OCI-LY7 (cell line): ENCODE results near the gene USP31. TPM values are rescaled to one million over a fixed set of nuclear protein-coding genes. Genes with fewer than 3 reads are reported as not detected.

Source experiments
- BruUV-seq: library from RNA; stranded (reverse); fragments of 400-500 nt; replicated peaks from 2 replicates; lab custom pipeline; 2021; lab: Mats Ljungman, UMichigan
- CTCF ChIA-PET: fragments of 300-600 bp; sonication (Branson Sonifier 250); formaldehyde crosslinking; loops from one replicate; lab custom pipeline; 2022; ENCODE audit warnings: antibody characterized with exemption; ENCODE audit not compliant: unreplicated experiment; lab: Charles Lee
- POLR2A ChIA-PET: fragments of 300-600 bp; sonication (Branson Sonifier 250); formaldehyde crosslinking; loops from one replicate; lab custom pipeline; 2022; ENCODE audit warnings: antibody characterized with exemption; lab: Charles Lee
- DNase-seq: peaks from one replicate; pipeline ENCODE4 v3.0.0-alpha.2; 2015; ENCODE audit warnings: low spot score
- H2AFZ ChIP-seq: fragments of 200-600 bp; sonication (generic), shearing (Covaris generic); 2 replicates; pipeline ENCODE4 v1.6.1; 2014; ENCODE audit warnings: mild to moderate bottlenecking, antibody characterized with exemption, low read length, moderate library complexity
- H3K27ac ChIP-seq: fragments of 200-600 bp; sonication (generic); 2 replicates; pipeline ENCODE4 v1.5.1; 2014; ENCODE audit warnings: mixed run types, low read depth, mild to moderate bottlenecking, moderate library complexity, low read length, inconsistent platforms; ENCODE audit not compliant: poor library complexity, severe bottlenecking
- H3K36me3 ChIP-seq: fragments of 200-600 bp; sonication (generic); 2 replicates; pipeline ENCODE4 v1.6.1; 2014; ENCODE audit warnings: mild to moderate bottlenecking, antibody characterized with exemption, low read length, moderate library complexity, mixed read lengths; ENCODE audit not compliant: insufficient read depth
- H3K4me1 ChIP-seq: fragments of 200-600 bp; sonication (generic); 2 replicates; pipeline ENCODE4 v1.5.1; 2014; ENCODE audit warnings: mild to moderate bottlenecking, low read length; ENCODE audit not compliant: insufficient read depth, poor library complexity, severe bottlenecking
- H3K4me2 ChIP-seq: fragments of 200-600 bp; sonication (generic); 2 replicates; pipeline ENCODE4 v1.6.1; 2014; ENCODE audit warnings: mild to moderate bottlenecking, low read length
- H3K4me3 ChIP-seq: fragments of 200-600 bp; sonication (generic); 2 replicates; pipeline ENCODE4 v1.5.1; 2014; ENCODE audit warnings: mild to moderate bottlenecking, low read depth, low read length; ENCODE audit not compliant: poor library complexity, severe bottlenecking
- H3K79me2 ChIP-seq: fragments of 200-600 bp; sonication (generic); 2 replicates; pipeline ENCODE4 v1.6.1; 2016; ENCODE audit warnings: low read depth, mild to moderate bottlenecking, low read length, moderate library complexity, mixed read lengths; ENCODE audit not compliant: insufficient read depth
- H3K9me2 ChIP-seq: fragments of 200-600 bp; sonication (generic); 2 replicates; pipeline ENCODE4 v1.6.1; 2016; ENCODE audit warnings: mild to moderate bottlenecking, low read length, mixed read lengths; ENCODE audit not compliant: insufficient read depth
- H3K9me3 ChIP-seq: fragments of 200-600 bp; sonication (generic); 2 replicates; pipeline ENCODE4 v1.6.1; 2014; ENCODE audit warnings: mild to moderate bottlenecking, mixed run types, low read length, mixed read lengths
- H4K20me1 ChIP-seq: fragments of 200-600 bp; sonication (generic); 2 replicates; pipeline ENCODE4 v1.6.1; 2014; ENCODE audit warnings: mild to moderate bottlenecking, antibody characterized with exemption, low read length, moderate library complexity, mixed read lengths; ENCODE audit not compliant: insufficient read depth
- EZH2phosphoT487 ChIP-seq: fragments of 200-600 bp; sonication (generic); IDR thresholded peaks from 2 replicates; pipeline ENCODE4 v1.6.1; 2018; ENCODE audit warnings: low read depth, borderline replicate concordance, mild to moderate bottlenecking, mixed run types, antibody characterized with exemption, low read length, moderate library complexity, mixed read lengths
- intact Hi-C: fragments of 100-400 bp; cut with micrococcal nuclease; formaldehyde crosslinking; loops from one replicate; pipeline ENCODE4 v1.10.0; 2022; ENCODE audit not compliant: unreplicated experiment
- total RNA-seq, 2 experiments: library from RNA; depleted of rRNA in 1 of 2; stranded (reverse); fragments of >200 nt in 1 of 2; shearing (Covaris generic) in 1 of 2; gene quantifications; 2 replicates each; pipeline ENCODE4 v1.2.3, GENCODE V29; 2014 to 2022
- TF ChIP-seq, protein P1 (sequence below): fragments of 200-600 bp; sonication (generic); conservative IDR thresholded peaks from 2 replicates; pipeline ENCODE4 v1.5.1; 2014; ENCODE audit warnings: mild to moderate bottlenecking, antibody characterized with exemption, low read length, moderate library complexity, mixed read lengths

USP31 gene
- total RNA-seq, 2 experiments from 2014 or later: 9.0 to 12.2 TPM

DNA sequence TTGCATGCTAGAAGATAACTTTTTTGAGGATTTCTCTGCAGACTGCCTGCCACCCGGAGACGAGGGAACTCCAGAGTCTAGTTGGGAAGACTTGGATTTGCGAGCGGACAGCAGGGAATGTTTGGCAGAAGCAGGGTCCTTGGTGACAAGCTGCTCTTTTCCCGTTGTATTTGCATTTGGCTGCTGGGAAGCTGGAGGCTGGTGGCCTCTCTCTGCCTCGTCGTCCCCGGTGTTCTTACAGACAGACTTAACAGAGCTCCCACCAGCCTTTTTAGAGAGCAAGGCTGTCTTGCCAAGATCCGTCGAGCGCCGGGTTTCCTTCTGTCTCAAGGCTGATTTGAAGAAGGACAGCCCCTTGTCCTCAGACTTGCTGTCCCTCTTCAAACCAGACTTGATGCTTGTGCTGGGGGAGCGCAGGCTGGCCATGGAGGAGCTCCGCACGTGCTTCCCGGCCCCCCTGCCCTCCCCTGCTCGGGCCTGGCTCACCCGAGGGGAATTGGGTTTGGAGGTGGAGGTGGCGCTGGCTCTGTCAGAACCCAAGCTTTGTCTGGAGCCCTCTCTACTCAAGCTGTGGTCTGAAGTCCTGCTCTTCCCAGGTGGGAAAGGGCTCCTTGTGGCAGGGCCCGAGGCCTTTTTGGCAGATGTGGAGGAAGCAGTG, 81.0 kb downstream of the USP31 start:
- Histone ChIP-seq H2AFZ (no peak overlapping the region), H3K9me2 (no peaks in the 10 kb centered on the region), H3K9me3 (no peaks in the 10 kb centered on the region), H3K27ac (no peak overlapping the region), H4K20me1 (no peaks in the 10 kb centered on the region), H3K4me2 (no peak overlapping the region), H3K4me3 (no peak overlapping the region), H3K4me1 (no peaks in the 10 kb centered on the region), H3K36me3 (peaks cover 38% of the 10 kb centered on the region; the same call in 1 of the 2 replicates), H3K79me2 (no peaks in the 10 kb centered on the region)
- no peak for TF ChIP-seq EZH2phosphoT487
- TF ChIP-seq, protein P1, sequence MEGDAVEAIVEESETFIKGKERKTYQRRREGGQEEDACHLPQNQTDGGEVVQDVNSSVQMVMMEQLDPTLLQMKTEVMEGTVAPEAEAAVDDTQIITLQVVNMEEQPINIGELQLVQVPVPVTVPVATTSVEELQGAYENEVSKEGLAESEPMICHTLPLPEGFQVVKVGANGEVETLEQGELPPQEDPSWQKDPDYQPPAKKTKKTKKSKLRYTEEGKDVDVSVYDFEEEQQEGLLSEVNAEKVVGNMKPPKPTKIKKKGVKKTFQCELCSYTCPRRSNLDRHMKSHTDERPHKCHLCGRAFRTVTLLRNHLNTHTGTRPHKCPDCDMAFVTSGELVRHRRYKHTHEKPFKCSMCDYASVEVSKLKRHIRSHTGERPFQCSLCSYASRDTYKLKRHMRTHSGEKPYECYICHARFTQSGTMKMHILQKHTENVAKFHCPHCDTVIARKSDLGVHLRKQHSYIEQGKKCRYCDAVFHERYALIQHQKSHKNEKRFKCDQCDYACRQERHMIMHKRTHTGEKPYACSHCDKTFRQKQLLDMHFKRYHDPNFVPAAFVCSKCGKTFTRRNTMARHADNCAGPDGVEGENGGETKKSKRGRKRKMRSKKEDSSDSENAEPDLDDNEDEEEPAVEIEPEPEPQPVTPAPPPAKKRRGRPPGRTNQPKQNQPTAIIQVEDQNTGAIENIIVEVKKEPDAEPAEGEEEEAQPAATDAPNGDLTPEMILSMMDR: no peak
- intact Hi-C loops: loop anchor here (10.0 kb wide), 1 partner anchor 367 kb away; no protein-coding TSS in a partner anchor
- DNase-seq: no peak
- ChIA-PET CTCF (no interaction called here), POLR2A (no interaction called here)
- no TSS peak for BruUV-seq

DNA sequence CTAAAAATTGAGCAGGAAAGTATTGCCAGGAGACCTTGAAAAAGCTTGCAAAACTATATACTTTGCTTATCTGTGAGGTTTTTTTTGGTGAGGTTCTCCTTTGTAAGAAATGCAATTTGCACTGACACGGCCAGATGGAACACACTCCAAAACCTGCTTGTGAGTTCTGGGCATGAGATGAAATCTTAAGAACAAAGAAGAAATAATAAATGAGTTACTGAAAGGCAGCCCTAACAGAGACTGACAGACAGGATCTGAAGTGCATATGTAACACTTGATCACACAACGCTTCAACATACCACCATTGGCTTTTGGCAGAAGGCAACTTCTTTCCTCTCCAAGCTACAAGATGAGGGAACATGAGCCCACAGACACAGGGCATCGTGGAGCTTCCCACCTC, 82.6 kb downstream of the USP31 start:
- H3K4me3 ChIP-seq: no peak overlapping the region
- no TSS peak for BruUV-seq
- H3K27ac ChIP-seq: no peak overlapping the region
- no peak overlapping the region for H3K4me2 ChIP-seq
- ChIA-PET POLR2A (no interaction called here), CTCF (no interaction called here)
- intact Hi-C loops: loop anchor here (10.0 kb wide), 1 partner anchor 368 kb away; no protein-coding TSS in a partner anchor
- H2AFZ ChIP-seq: no peak overlapping the region
- no peaks in the 10 kb centered on the region for H3K9me2 ChIP-seq
- no peaks in the 10 kb centered on the region for H3K79me2 ChIP-seq
- no peaks in the 10 kb centered on the region for H3K9me3 ChIP-seq
- H4K20me1 ChIP-seq: no peaks in the 10 kb centered on the region
- peaks cover 32% of the 10 kb centered on the region; the same call in 1 of the 2 replicates for H3K36me3 ChIP-seq
- no peak for TF ChIP-seq EZH2phosphoT487
- TF ChIP-seq, protein P1: no peak
- DNase-seq: no peak
- H3K4me1 ChIP-seq: no peaks in the 10 kb centered on the region

DNA sequence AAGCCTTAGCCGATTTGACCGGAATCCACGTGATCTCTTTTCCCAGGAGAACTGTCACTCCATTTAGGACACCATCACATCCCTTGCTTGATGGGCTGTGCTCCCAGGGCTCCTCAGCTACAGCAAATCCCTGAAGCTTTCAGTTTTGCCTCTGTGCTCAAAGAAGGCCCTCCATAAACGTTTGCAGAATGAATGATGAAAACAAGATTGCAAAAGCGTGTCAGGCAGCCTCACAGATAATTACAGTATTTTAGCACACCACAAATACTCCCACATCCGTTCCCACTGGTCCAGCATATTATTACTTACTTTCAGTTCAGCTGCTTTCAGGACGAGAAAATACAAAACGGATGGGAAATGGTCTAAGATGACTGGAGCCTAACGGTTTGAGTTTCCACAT, 84.6 kb downstream of the USP31 start:
- Histone ChIP-seq H2AFZ (no peak overlapping the region), H3K79me2 (no peaks in the 10 kb centered on the region), H3K4me2 (no peak overlapping the region), H3K9me2 (no peaks in the 10 kb centered on the region), H3K27ac (no peak overlapping the region), H3K36me3 (peaks cover 21% of the 10 kb centered on the region; the same call in 1 of the 2 replicates), H3K4me1 (no peaks in the 10 kb centered on the region), H4K20me1 (no peaks in the 10 kb centered on the region), H3K4me3 (no peak overlapping the region), H3K9me3 (no peaks in the 10 kb centered on the region)
- no peak for DNase-seq
- POLR2A ChIA-PET: no interaction called here
- CTCF ChIA-PET: no interaction called here
- intact Hi-C loops: loop anchor here (10.0 kb wide), 1 partner anchor 370 kb away; no protein-coding TSS in a partner anchor
- no TSS peak for BruUV-seq
- TF ChIP-seq, protein P1: no peak
- no peak for TF ChIP-seq EZH2phosphoT487
